ENCODE measurements around the gene CCDC192. TPM values are rescaled to one million over a fixed set of nuclear protein-coding genes. Genes with fewer than 3 reads are reported as not detected.

CCDC192 gene
- total RNA-seq, 1 donor from 2014 or later, result 0.26 TPM

- DNase-seq (ENCODE audit: low spot score), result no peak
- no peak overlapping the region for H3K4me3 Mint-ChIP-seq (ENCODE audit: unreplicated experiment)
- no peaks in the 10 kb centered on the region for H3K27me3 Mint-ChIP-seq (ENCODE audit: unreplicated experiment)
- H3K9me3 Mint-ChIP-seq (ENCODE audit: unreplicated experiment), result no peaks in the 10 kb centered on the region
- no peak overlapping the region for H3K27ac Mint-ChIP-seq (ENCODE audit: unreplicated experiment)
- no peak for TF ChIP-seq CTCF (IDR thresholded peaks at IDR 0.05; ENCODE audit: unreplicated experiment)
- no peaks in the 10 kb centered on the region for H3K36me3 Mint-ChIP-seq (ENCODE audit: low read depth, unreplicated experiment)
- no peaks in the 10 kb centered on the region for H3K4me1 Mint-ChIP-seq (ENCODE audit: unreplicated experiment)
These were observed 264.3 kb downstream of the CCDC192 start for GRCh38 chr5:127967323-127967982.

- no peak for DNase-seq (ENCODE audit: low spot score)
- Mint-ChIP-seq H3K4me3 (ENCODE audit: unreplicated experiment) (no peak overlapping the region), H3K27ac (ENCODE audit: unreplicated experiment) (no peak overlapping the region), H3K27me3 (ENCODE audit: unreplicated experiment) (no peaks in the 10 kb centered on the region), H3K9me3 (ENCODE audit: unreplicated experiment) (no peaks in the 10 kb centered on the region), H3K4me1 (ENCODE audit: unreplicated experiment) (no peaks in the 10 kb centered on the region), H3K36me3 (ENCODE audit: low read depth, unreplicated experiment) (no peaks in the 10 kb centered on the region)
- no peak for TF ChIP-seq CTCF (IDR thresholded peaks at IDR 0.05; ENCODE audit: unreplicated experiment)
These were observed 264.9 kb downstream of the CCDC192 start for GRCh38 chr5:127967983-127968592.

GRCh38 chr5:127969002-127969401 lies 265.8 kb downstream of the CCDC192 start:
- H3K36me3 Mint-ChIP-seq (ENCODE audit: low read depth, unreplicated experiment), result no peaks in the 10 kb centered on the region
- no peaks in the 10 kb centered on the region for H3K4me1 Mint-ChIP-seq (ENCODE audit: unreplicated experiment)
- H3K27ac Mint-ChIP-seq (ENCODE audit: unreplicated experiment), result no peak overlapping the region
- no peaks in the 10 kb centered on the region for H3K27me3 Mint-ChIP-seq (ENCODE audit: unreplicated experiment)
- no peak for DNase-seq (ENCODE audit: low spot score)
- no peaks in the 10 kb centered on the region for H3K9me3 Mint-ChIP-seq (ENCODE audit: unreplicated experiment)
- H3K4me3 Mint-ChIP-seq (ENCODE audit: unreplicated experiment), result no peak overlapping the region
- TF ChIP-seq CTCF (IDR thresholded peaks at IDR 0.05; ENCODE audit: unreplicated experiment), result no peak

- no peaks in the 10 kb centered on the region for H3K4me1 Mint-ChIP-seq (ENCODE audit: unreplicated experiment)
- H3K4me3 Mint-ChIP-seq (ENCODE audit: unreplicated experiment), result no peak overlapping the region
- H3K27me3 Mint-ChIP-seq (ENCODE audit: unreplicated experiment), result no peaks in the 10 kb centered on the region
- H3K9me3 Mint-ChIP-seq (ENCODE audit: unreplicated experiment), result no peaks in the 10 kb centered on the region
- no peak for DNase-seq (ENCODE audit: low spot score)
- H3K36me3 Mint-ChIP-seq (ENCODE audit: low read depth, unreplicated experiment), result no peaks in the 10 kb centered on the region
- no peak for TF ChIP-seq CTCF (IDR thresholded peaks at IDR 0.05; ENCODE audit: unreplicated experiment)
- H3K27ac Mint-ChIP-seq (ENCODE audit: unreplicated experiment), result no peak overlapping the region
These were observed 266.5 kb downstream of the CCDC192 start for GRCh38 chr5:127969651-127970050.

GRCh38 chr5:127970081-127970480 lies 266.9 kb downstream of the CCDC192 start:
- no peak overlapping the region for H3K27ac Mint-ChIP-seq (ENCODE audit: unreplicated experiment)
- no peak overlapping the region for H3K4me3 Mint-ChIP-seq (ENCODE audit: unreplicated experiment)
- no peak for DNase-seq (ENCODE audit: low spot score)
- no peaks in the 10 kb centered on the region for H3K36me3 Mint-ChIP-seq (ENCODE audit: low read depth, unreplicated experiment)
- H3K27me3 Mint-ChIP-seq (ENCODE audit: unreplicated experiment), result no peaks in the 10 kb centered on the region
- H3K9me3 Mint-ChIP-seq (ENCODE audit: unreplicated experiment), result no peaks in the 10 kb centered on the region
- no peak for TF ChIP-seq CTCF (IDR thresholded peaks at IDR 0.05; ENCODE audit: unreplicated experiment)
- H3K4me1 Mint-ChIP-seq (ENCODE audit: unreplicated experiment), result no peaks in the 10 kb centered on the region
